Thyroid gland (tissue), 4 donors: Measurements from ENCODE around the gene TATDN3.

Source experiments
- CTCF ChIP-seq, 6 experiments: fragments of 200-600 bp in 3 of 6; fragments of 450-650 bp in 3 of 6; sonication (generic) in 3 of 6; IDR thresholded peaks; one replicate each; pipeline ENCODE4 v1.5.1; 2016 to 2019; ENCODE audit warnings: antibody characterized with exemption in 6 of 6, mild to moderate bottlenecking in 2 of 6, inconsistent platforms in 1 of 6, moderate library complexity in 1 of 6
- POLR2A ChIP-seq, 2 donors: fragments of 450-650 bp; IDR thresholded peaks; one replicate each; pipeline ENCODE4 v1.6.1; 2017; ENCODE audit warnings: antibody characterized with exemption in 2 of 2, mild to moderate bottlenecking in 2 of 2, moderate library complexity in 1 of 2

DNA sequence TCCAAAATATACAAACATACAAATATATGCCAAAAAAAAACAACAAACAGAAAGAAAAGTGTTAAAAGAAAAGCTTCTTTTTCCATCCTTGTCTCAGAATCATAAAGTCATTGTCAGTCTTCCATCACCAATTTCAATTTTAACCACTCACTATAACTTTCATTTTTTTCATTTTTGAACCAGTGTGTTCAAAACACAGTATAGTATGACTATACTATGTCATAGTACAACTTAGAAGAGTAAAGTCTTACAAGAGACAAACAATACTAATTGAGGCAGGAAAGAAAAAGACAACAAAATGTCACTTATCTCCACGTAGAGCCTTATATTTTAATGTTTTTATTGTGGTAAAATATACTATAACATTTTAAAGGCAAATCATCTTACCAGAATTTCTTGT, 7.7 kb upstream of the TATDN3 start:
- TF ChIP-seq CTCF (IDR thresholded peaks at IDR 0.05) = no peak
- TF ChIP-seq POLR2A (IDR thresholded peaks at IDR 0.05) = no peak
